Activated naive CD4-positive, alpha-beta T cell treated with anti-CD3 and anti-CD28 coated beads for 36 hours (primary cell): ENCODE data around the gene FGF11. TPM values are rescaled to one million over a fixed set of nuclear protein-coding genes. Genes with fewer than 3 reads are reported as not detected.

Source experiments
- CTCF ChIA-PET: fragments of 350-600 bp; sonication (Branson Sonifier 250); formaldehyde crosslinking; loops from one replicate; lab custom pipeline; 2021; ENCODE audit warnings: antibody characterized with exemption; lab: Charles Lee
- DNase-seq: peaks from one replicate; pipeline ENCODE4 v3.0.0-alpha.2; 2020
- H3K27ac Mint-ChIP-seq: one replicate; pipeline ENCODE4 v1.8.0; 2021; ENCODE audit warnings: mild to moderate bottlenecking, mixed read lengths
- H3K27me3 Mint-ChIP-seq: one replicate; pipeline ENCODE4 v1.8.0; 2021; ENCODE audit warnings: low read depth, mixed read lengths
- H3K36me3 Mint-ChIP-seq: one replicate; pipeline ENCODE4 v1.8.0; 2021; ENCODE audit warnings: low read depth, mixed read lengths
- H3K4me1 Mint-ChIP-seq: one replicate; pipeline ENCODE4 v1.8.0; 2021; ENCODE audit warnings: low read depth, mixed read lengths
- H3K4me3 Mint-ChIP-seq: one replicate; pipeline ENCODE4 v1.8.0; 2021; ENCODE audit warnings: mild to moderate bottlenecking, moderate library complexity, mixed read lengths
- H3K9me3 Mint-ChIP-seq: one replicate; pipeline ENCODE4 v1.8.0; 2021; ENCODE audit warnings: mixed read lengths
- intact Hi-C: fragments of 100-400 bp; cut with micrococcal nuclease; formaldehyde crosslinking; loops from one replicate; pipeline ENCODE4 v1.15.1; 2023
- total RNA-seq, 2 experiments: library from RNA; stranded (reverse); gene quantifications; one replicate each; pipeline ENCODE4 v1.2.3, GENCODE V29; 2021

FGF11 gene
- total RNA-seq, 2 experiments from 2014 or later: 1.3 to 1.6 TPM

- CTCF ChIA-PET: no interaction called here
- no peak for DNase-seq
- Mint-ChIP-seq H3K4me3 (no peak overlapping the region), H3K27ac (no peak overlapping the region), H3K36me3 (no peaks in the 10 kb centered on the region), H3K4me1 (peaks cover 9% of the 10 kb centered on the region), H3K9me3 (no peaks in the 10 kb centered on the region), H3K27me3 (peaks cover 2% of the 10 kb centered on the region)
- intact Hi-C loops: no loop called here
Observed at GRCh38 chr17:7410634-7411426, 28.5 kb upstream of the FGF11 start.

DNA sequence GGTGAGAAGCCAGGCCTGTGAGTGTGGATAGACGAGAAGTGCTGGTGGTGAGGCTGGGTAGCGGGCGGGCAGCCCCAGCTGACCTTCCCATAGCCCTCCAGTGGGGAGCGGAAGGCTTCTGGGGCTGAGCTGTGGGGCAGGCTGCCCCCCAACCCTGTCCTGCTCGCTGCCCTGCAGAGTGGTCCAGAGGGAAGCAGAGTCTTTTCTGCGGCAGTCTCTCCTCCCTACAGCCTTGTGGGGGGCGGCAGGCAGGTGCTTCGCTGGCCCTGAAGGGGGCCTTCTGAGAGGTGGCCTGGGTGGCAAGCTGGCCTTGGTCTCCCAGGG is 27.9 kb upstream of the FGF11 start:
- intact Hi-C loops: no loop called here

DNA sequence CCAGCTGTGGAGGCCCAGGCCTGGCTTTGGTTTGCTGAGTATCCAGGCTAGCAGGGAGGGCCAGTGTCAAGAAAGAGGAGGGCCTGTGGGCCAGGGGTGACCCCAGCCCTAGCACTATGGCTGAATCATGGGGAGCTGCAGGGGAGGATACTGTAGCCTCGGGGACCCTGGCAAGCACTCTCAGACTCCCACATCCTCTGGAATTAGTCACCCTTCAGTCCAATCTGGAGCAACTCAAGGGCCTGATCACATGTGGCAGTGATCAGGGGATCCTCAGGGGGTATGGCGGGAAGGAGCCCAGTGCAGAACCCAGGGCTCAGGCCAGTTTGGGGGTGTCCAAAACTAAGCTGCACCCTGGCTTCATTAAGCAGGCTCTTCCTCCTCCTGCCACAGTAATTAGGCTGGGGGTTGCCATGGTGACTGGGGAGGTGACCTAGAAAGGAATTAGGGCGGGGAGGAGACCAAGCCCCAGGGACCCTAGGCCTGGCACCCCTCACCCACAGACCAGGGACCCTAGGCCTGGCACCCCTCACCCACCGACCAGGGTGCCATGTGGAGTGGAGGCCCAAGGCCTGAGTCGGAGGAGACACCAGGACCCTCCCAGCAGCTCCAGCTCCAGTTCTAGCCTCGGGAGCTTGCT is 25.8 kb upstream of the FGF11 start:
- Mint-ChIP-seq H3K36me3 (no peaks in the 10 kb centered on the region), H3K9me3 (no peaks in the 10 kb centered on the region), H3K27ac (no peak overlapping the region), H3K27me3 (no peaks in the 10 kb centered on the region), H3K4me1 (no peaks in the 10 kb centered on the region), H3K4me3 (no peak overlapping the region)
- intact Hi-C loops: no loop called here
- CTCF ChIA-PET: interaction anchor here (1.4 kb wide), 1 partner anchor 23 kb away, joined by 4 read pairs; no protein-coding TSS in a partner anchor
- DNase-seq: no peak

More for the DNA sequence above, 27.9 kb upstream of the FGF11 start:
- H3K9me3 Mint-ChIP-seq: no peaks in the 10 kb centered on the region
- H3K27me3 Mint-ChIP-seq: no peaks in the 10 kb centered on the region
- H3K4me1 Mint-ChIP-seq: peaks cover 5% of the 10 kb centered on the region
- CTCF ChIA-PET: no interaction called here
- DNase-seq: no peak
- H3K27ac Mint-ChIP-seq: no peak overlapping the region
- no peak overlapping the region for H3K4me3 Mint-ChIP-seq
- H3K36me3 Mint-ChIP-seq: no peaks in the 10 kb centered on the region

DNA sequence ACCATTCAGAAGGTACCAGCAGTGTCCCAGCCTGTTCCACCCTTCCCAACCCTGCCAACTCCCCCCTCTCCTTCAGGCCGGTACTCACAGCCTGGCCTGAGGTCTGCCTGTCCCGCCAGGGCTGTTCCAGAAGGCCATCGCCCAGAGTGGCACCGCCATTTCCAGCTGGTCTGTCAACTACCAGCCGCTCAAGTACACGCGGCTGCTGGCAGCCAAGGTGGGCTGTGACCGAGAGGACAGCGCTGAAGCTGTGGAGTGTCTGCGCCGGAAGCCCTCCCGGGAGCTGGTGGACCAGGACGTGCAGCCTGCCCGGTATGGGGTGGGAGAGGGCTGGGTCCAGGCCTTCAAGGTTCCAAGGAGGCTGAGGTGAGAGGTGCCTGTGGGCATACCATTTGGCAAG is 24.5 kb upstream of the FGF11 start:
- no peaks in the 10 kb centered on the region for H3K36me3 Mint-ChIP-seq
- no peaks in the 10 kb centered on the region for H3K9me3 Mint-ChIP-seq
- H3K4me3 Mint-ChIP-seq: no peak overlapping the region
- intact Hi-C loops: no loop called here
- CTCF ChIA-PET: no interaction called here
- DNase-seq: no peak
- no peaks in the 10 kb centered on the region for H3K4me1 Mint-ChIP-seq
- H3K27me3 Mint-ChIP-seq: no peaks in the 10 kb centered on the region
- no peak overlapping the region for H3K27ac Mint-ChIP-seq

DNA sequence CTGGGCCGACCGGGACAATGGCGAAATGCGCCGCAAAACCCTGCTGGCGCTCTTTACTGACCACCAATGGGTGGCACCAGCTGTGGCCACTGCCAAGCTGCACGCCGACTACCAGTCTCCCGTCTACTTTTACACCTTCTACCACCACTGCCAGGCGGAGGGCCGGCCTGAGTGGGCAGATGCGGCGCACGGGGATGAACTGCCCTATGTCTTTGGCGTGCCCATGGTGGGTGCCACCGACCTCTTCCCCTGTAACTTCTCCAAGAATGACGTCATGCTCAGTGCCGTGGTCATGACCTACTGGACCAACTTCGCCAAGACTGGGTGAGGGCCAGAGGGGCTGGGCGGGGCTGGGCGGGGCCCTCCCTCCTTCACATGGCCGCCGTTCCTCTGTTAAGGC is 23.5 kb upstream of the FGF11 start:
- no peaks in the 10 kb centered on the region for H3K36me3 Mint-ChIP-seq
- no peak for DNase-seq
- no peaks in the 10 kb centered on the region for H3K9me3 Mint-ChIP-seq
- H3K27me3 Mint-ChIP-seq: no peaks in the 10 kb centered on the region
- no peak overlapping the region for H3K4me3 Mint-ChIP-seq
- H3K4me1 Mint-ChIP-seq: no peaks in the 10 kb centered on the region
- intact Hi-C loops: no loop called here
- CTCF ChIA-PET: no interaction called here
- H3K27ac Mint-ChIP-seq: no peak overlapping the region

DNA sequence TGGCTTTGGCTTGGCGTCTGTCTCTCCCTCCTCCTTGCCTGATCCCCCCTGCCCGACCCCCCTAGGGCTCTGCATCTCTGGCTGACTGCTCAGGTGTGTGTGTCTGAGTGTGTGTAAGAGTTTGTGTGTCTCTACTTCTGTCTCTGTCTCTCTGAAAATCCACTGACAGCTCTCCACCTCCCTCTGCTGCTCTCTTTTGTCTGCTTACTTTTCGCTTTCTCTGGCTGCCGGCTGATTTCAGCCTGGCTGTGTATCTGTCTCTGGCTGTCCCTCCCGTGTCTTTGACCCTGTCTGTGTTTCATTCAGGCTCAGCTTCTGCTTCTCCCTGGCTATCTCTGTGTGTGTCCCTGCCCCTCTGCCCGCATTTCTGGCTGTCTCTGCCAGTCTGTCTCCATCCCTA is 23.0 kb upstream of the FGF11 start:
- H3K4me1 Mint-ChIP-seq: no peaks in the 10 kb centered on the region
- H3K27ac Mint-ChIP-seq: no peak overlapping the region
- no peaks in the 10 kb centered on the region for H3K27me3 Mint-ChIP-seq
- intact Hi-C loops: no loop called here
- CTCF ChIA-PET: no interaction called here
- no peak for DNase-seq
- H3K4me3 Mint-ChIP-seq: no peak overlapping the region
- H3K9me3 Mint-ChIP-seq: no peaks in the 10 kb centered on the region
- H3K36me3 Mint-ChIP-seq: no peaks in the 10 kb centered on the region

- DNase-seq: no peak
- Mint-ChIP-seq H3K27me3 (no peaks in the 10 kb centered on the region), H3K4me3 (no peak overlapping the region), H3K4me1 (no peaks in the 10 kb centered on the region), H3K9me3 (no peaks in the 10 kb centered on the region), H3K36me3 (no peaks in the 10 kb centered on the region), H3K27ac (no peak overlapping the region)
- CTCF ChIA-PET: no interaction called here
- intact Hi-C loops: no loop called here
Observed at GRCh38 chr17:7417056-7417655, 22.2 kb upstream of the FGF11 start.

- Mint-ChIP-seq H3K4me1 (no peaks in the 10 kb centered on the region), H3K36me3 (no peaks in the 10 kb centered on the region), H3K4me3 (no peak overlapping the region), H3K9me3 (no peaks in the 10 kb centered on the region), H3K27ac (no peak overlapping the region), H3K27me3 (no peaks in the 10 kb centered on the region)
- no peak for DNase-seq
- intact Hi-C loops: no loop called here
- CTCF ChIA-PET: interaction anchor here (1.1 kb wide), 1 partner anchor 18 kb away, joined by 3 read pairs; no protein-coding TSS in a partner anchor
Observed at GRCh38 chr17:7418472-7419152, 20.7 kb upstream of the FGF11 start.

GRCh38 chr17:7419819-7420610 is 19.3 kb upstream of the FGF11 start, which contains the start of gene SPEM1:
Gene SPEM1 (plus strand): TSS chr17:7420324. CDS start chr17:7420385, 61 bp downstream.
- Mint-ChIP-seq H3K27ac (no peak within 1 kb of the TSS), H3K27me3 (no peaks in the 10 kb centered on the region), H3K36me3 (no peaks in the 10 kb centered on the region), H3K4me1 (no peaks in the 10 kb centered on the region), H3K4me3 (no peak within 1 kb of the TSS), H3K9me3 (no peaks in the 10 kb centered on the region)
- intact Hi-C loops: no loop called here
- CTCF ChIA-PET: interaction anchor here (1.1 kb wide), 1 partner anchor 16 kb away, joined by 3 read pairs; no protein-coding TSS in a partner anchor
- no peak for DNase-seq

GRCh38 chr17:7421186-7421585 is 18.1 kb upstream of the FGF11 start:
- H3K27me3 Mint-ChIP-seq: no peaks in the 10 kb centered on the region
- no peak for DNase-seq
- H3K27ac Mint-ChIP-seq: no peak overlapping the region
- no peaks in the 10 kb centered on the region for H3K36me3 Mint-ChIP-seq
- CTCF ChIA-PET: no interaction called here
- intact Hi-C loops: no loop called here
- no peak overlapping the region for H3K4me3 Mint-ChIP-seq
- H3K9me3 Mint-ChIP-seq: no peaks in the 10 kb centered on the region
- H3K4me1 Mint-ChIP-seq: no peaks in the 10 kb centered on the region

- H3K9me3 Mint-ChIP-seq: no peaks in the 10 kb centered on the region
- H3K27me3 Mint-ChIP-seq: no peaks in the 10 kb centered on the region
- no peak overlapping the region for H3K27ac Mint-ChIP-seq
- intact Hi-C loops: no loop called here
- H3K36me3 Mint-ChIP-seq: no peaks in the 10 kb centered on the region
- no peak overlapping the region for H3K4me3 Mint-ChIP-seq
- CTCF ChIA-PET: interaction anchor here (0.5 to 1.3 kb wide), 2 partner anchors 11 to 68 kb away, joined by 3 read pairs; no protein-coding TSS in a partner anchor
- DNase-seq: no peak
- H3K4me1 Mint-ChIP-seq: no peaks in the 10 kb centered on the region
Observed at GRCh38 chr17:7423679-7424078, 15.6 kb upstream of the FGF11 start.
